GM13976 (cell line): Measurements from ENCODE around the gene LYZL1.

ENCODE experiments used
- DNase-seq: peaks from one replicate; pipeline ENCODE4 v3.0.0; 2012; ENCODE audit warnings: low spot score
- in situ Hi-C: fragments of 300-500 bp; cut with MboI; formaldehyde crosslinking; loops from one replicate; pipeline ENCODE4 v1.12.0; 2022; ENCODE audit warnings: low sequenced_read_pairs, mixed read lengths, inconsistent platforms; ENCODE audit not compliant: unreplicated experiment
- TF ChIP-seq, protein P1 (sequence below): IDR thresholded peaks from 2 replicates; pipeline ENCODE4 v1.5.1; 2012; ENCODE audit warnings: borderline replicate concordance, mild to moderate bottlenecking; ENCODE audit not compliant: insufficient read depth; ENCODE audit errors: extremely low read depth, missing control alignments, control extremely low read depth

LYZL1 gene

DNA sequence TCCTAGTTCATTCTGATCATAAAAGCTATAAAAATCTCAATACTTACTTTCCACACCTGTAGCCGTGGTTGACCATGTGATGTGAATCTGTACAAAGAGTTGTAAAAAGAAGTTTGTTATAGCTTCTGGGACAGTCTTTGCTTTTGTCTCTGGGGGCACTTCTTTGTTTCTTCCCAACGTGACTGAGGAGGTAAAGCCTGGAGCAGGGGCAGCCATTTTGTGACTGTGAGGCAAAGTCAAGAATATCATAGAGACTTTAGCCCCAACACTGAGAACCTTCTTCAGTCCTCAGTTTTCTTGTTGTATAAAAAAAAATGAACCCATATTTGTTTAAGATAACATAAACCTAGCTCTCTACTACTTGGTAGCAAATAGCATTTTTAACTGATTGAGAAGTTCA is 29.4 kb upstream of the LYZL1 start:
- in situ Hi-C loops, result no loop called here
- DNase-seq, result no peak

DNA sequence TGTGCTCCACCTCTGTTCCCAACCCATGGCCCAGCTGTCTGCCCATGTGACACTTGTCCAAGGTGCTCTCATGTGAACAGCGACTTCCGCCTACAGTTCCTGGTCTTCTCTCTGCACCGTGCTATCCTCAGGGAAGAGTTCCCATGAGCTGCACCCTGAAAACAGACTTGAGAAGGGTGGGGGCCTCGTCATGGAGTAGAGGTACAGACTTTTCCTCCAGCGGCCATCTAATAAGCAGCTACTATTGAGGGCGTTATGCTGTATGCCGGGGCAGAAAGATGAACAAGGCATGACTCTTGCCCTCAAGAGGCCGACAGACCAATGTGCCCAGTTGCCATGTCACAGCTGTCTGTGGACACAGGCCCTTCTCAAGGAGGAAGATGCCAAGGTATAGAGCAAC is 25.4 kb upstream of the LYZL1 start:
- in situ Hi-C loops, result no loop called here
- no peak for DNase-seq
- TF ChIP-seq, protein P1, sequence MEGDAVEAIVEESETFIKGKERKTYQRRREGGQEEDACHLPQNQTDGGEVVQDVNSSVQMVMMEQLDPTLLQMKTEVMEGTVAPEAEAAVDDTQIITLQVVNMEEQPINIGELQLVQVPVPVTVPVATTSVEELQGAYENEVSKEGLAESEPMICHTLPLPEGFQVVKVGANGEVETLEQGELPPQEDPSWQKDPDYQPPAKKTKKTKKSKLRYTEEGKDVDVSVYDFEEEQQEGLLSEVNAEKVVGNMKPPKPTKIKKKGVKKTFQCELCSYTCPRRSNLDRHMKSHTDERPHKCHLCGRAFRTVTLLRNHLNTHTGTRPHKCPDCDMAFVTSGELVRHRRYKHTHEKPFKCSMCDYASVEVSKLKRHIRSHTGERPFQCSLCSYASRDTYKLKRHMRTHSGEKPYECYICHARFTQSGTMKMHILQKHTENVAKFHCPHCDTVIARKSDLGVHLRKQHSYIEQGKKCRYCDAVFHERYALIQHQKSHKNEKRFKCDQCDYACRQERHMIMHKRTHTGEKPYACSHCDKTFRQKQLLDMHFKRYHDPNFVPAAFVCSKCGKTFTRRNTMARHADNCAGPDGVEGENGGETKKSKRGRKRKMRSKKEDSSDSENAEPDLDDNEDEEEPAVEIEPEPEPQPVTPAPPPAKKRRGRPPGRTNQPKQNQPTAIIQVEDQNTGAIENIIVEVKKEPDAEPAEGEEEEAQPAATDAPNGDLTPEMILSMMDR, result no peak

More for the DNA sequence above, 29.4 kb upstream of the LYZL1 start:
- TF ChIP-seq, protein P1, result no peak

DNA sequence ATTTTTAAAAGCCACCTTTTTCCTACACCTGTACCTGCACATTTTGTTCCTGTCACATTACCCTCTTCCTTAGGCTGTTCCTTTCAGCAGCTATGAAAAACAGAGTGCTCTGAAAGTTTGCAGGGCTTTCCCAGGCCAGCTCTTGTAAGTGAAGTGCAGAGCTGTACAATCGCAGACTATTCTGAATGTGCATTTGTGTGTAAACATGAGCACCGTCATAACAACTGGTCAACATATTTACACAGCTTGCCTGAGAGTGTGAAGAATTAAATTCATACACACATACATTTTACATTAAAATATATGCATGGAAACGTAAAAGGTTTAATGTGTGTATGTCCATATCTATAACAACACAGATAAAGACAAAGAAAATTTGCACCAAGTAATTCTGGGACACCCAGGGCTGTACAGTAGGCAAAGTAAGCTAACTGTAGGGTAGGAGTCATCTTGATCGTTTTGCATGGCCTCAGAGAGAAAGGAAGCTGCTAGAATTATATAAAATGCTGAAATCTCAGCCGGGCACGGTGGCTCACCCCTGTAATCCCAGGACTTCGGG is 23.6 kb upstream of the LYZL1 start:
- in situ Hi-C loops, result no loop called here
- TF ChIP-seq, protein P1, result no peak
- DNase-seq, result no peak

DNA sequence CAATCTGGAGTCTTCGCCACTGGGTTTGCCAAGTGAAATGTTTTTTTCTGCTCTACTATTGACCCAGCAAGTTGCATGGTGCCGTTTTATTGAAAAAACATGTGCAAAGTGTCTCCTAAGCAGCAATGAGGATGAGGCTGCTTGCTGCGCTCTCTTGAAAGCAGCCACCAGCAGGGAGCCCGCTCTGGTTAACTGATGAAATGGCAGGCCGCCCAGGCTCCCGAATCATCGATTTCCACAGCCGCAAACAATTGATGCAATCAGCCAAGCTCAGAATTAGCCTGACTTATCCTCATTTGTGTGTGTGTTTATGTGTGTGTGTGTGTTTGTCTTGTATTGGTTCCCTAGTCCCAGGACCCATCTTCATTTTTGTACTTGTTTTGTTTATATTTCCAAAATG is 22.2 kb upstream of the LYZL1 start:
- in situ Hi-C loops, result no loop called here
- DNase-seq, result no peak
- TF ChIP-seq, protein P1, result no peak

DNA sequence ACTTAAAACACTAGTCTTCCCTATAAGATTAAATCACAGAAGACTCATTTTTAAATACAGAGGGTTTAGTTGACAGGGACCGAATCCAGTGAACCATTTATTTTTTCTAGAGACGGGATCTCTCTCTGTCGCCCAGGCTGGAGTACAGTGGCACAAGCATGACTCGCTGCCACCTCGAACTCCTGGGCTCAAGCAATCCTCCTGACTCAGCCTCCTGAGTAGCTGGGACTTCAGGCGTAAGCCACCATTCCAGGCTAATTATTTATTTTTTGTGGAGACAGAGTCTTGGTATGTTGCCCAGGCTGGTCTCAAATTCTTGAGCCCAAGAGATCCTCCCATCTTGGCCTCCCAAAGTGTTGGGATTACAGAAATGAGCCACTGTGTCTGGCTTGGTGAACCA is 20.9 kb upstream of the LYZL1 start:
- DNase-seq, result no peak
- TF ChIP-seq, protein P1, result no peak
- in situ Hi-C loops, result no loop called here

DNA sequence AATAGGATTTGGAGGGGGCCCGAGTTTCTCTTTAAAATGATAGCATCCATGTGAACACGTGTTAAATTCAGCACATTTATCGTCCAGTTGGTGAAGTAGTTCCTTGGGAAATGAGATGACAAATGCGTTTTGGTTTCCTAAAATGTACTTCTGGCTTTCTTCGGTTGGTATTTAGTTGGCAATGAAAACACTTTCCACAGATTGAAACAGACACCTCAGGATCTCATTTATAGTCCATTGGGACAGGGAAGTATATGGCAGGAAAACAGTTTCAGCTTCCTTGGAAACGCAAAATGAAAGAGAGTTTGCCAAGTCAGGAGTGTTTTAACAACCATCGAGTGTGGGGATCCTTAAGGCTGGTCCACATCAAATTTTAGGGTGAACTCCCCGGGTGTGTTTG is 19.4 kb upstream of the LYZL1 start:
- no peak for DNase-seq
- in situ Hi-C loops, result no loop called here
- TF ChIP-seq, protein P1, result no peak

DNA sequence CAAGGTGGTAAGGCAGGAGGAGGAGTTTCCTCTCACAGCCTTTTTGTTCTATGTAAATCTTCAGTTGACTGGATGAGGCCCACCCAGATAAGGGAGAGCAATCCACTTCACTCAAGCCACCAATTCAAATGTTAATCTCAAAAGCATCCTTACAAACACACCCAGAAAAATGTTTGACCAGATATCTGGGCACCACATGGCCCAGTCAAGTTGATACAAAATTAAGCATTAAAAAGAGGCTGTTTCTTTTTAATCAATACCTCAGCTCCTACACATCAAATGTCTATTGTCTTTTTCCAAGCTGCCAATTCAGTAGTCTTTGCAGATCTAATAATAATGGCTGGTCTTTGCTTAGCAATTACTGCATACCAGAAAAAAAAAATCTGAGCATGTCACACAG is 18.0 kb upstream of the LYZL1 start:
- TF ChIP-seq, protein P1, result no peak
- in situ Hi-C loops, result no loop called here
- DNase-seq, result no peak
